ENCODE measurements around the gene DAGLA.

Gene DAGLA

GRCh38 chr11:61787928-61788491 is 107.8 kb downstream of the DAGLA start:
- no peaks in the 10 kb centered on the region for H3K4me1 ChIP-seq (ENCODE audit: insufficient read depth, low read length)
- H3K9ac ChIP-seq (ENCODE audit: low read depth, low read length) = no peak overlapping the region
- peaks cover 14% of the 10 kb centered on the region for H3K36me3 ChIP-seq (ENCODE audit: insufficient read depth, low read length)

GRCh38 chr11:61791737-61792309 is 111.6 kb downstream of the DAGLA start:
- Histone ChIP-seq H3K9ac (ENCODE audit: low read depth, low read length) (peak overlapping the region; percentile 83), H3K4me1 (ENCODE audit: insufficient read depth, low read length) (no peaks in the 10 kb centered on the region), H3K36me3 (ENCODE audit: insufficient read depth, low read length) (peaks cover 10% of the 10 kb centered on the region), H3K9me3 (ENCODE audit: control insufficient read depth, insufficient read depth, low read length) (no peaks in the 10 kb centered on the region)

More at GRCh38 chr11:61787928-61788491, 107.8 kb downstream of the DAGLA start:
- H3K9me3 ChIP-seq (ENCODE audit: control insufficient read depth, insufficient read depth, low read length) = no peaks in the 10 kb centered on the region

- peaks cover 10% of the 10 kb centered on the region for H3K36me3 ChIP-seq (ENCODE audit: insufficient read depth, low read length)
- 0 out of 2 replicates have a peak, but pooled peaks cover 2% of the 10 kb centered on the region for H3K4me1 ChIP-seq (ENCODE audit: insufficient read depth, low read length)
- no peaks in the 10 kb centered on the region for H3K9me3 ChIP-seq (ENCODE audit: control insufficient read depth, insufficient read depth, low read length)
Measured at GRCh38 chr11:61792310-61793082, 112.3 kb downstream of the DAGLA start, which contains the start of the genes FEN1 and TMEM258. TSS of gene FEN1 (plus strand) at chr11:61792911. CDS start at chr11:61795362, 2,451 bp downstream. TSS of gene TMEM258 (minus strand) at chr11:61792599. CDS start at chr11:61792558, 41 bp downstream.

GRCh38 chr11:61793083-61793828 is 113.1 kb downstream of the DAGLA start:
- H3K9me3 ChIP-seq (ENCODE audit: control insufficient read depth, insufficient read depth, low read length) = no peaks in the 10 kb centered on the region
- H3K9ac ChIP-seq (ENCODE audit: low read depth, low read length) = peak overlapping the region; percentile 83
- 0 out of 2 replicates have a peak, but pooled peaks cover 4% of the 10 kb centered on the region for H3K4me1 ChIP-seq (ENCODE audit: insufficient read depth, low read length)
- H3K36me3 ChIP-seq (ENCODE audit: insufficient read depth, low read length) = peaks cover 10% of the 10 kb centered on the region

More at GRCh38 chr11:61792310-61793082, 112.3 kb downstream of the DAGLA start, which contains the start of the genes FEN1 and TMEM258:
- peak within 1 kb of the TSS; percentile 83 for H3K9ac ChIP-seq (ENCODE audit: low read depth, low read length)

- Histone ChIP-seq H3K4me1 (ENCODE audit: insufficient read depth, low read length) (0 out of 2 replicates have a peak, but pooled peaks cover 4% of the 10 kb centered on the region), H3K36me3 (ENCODE audit: insufficient read depth, low read length) (peaks cover 10% of the 10 kb centered on the region), H3K9ac (ENCODE audit: low read depth, low read length) (peak overlapping the region; percentile 83; the same call in 1 of the 2 replicates)
Measured at GRCh38 chr11:61793829-61794204, 113.6 kb downstream of the DAGLA start.

GRCh38 chr11:61794579-61794978 is 114.4 kb downstream of the DAGLA start:
- no peaks in the 10 kb centered on the region for H3K9me3 ChIP-seq (ENCODE audit: control insufficient read depth, insufficient read depth, low read length)
- no peak overlapping the region for H3K9ac ChIP-seq (ENCODE audit: low read depth, low read length)
- H3K36me3 ChIP-seq (ENCODE audit: insufficient read depth, low read length) = peaks cover 15% of the 10 kb centered on the region
- H3K4me1 ChIP-seq (ENCODE audit: insufficient read depth, low read length) = 0 out of 2 replicates have a peak, but pooled peaks cover 4% of the 10 kb centered on the region

More at GRCh38 chr11:61793829-61794204, 113.6 kb downstream of the DAGLA start:
- H3K9me3 ChIP-seq (ENCODE audit: control insufficient read depth, insufficient read depth, low read length) = no peaks in the 10 kb centered on the region

GRCh38 chr11:61795459-61795858 is 115.3 kb downstream of the DAGLA start:
- no peaks in the 10 kb centered on the region for H3K9me3 ChIP-seq (ENCODE audit: control insufficient read depth, insufficient read depth, low read length)
- peaks cover 13% of the 10 kb centered on the region; the same call in 1 of the 2 replicates for H3K36me3 ChIP-seq (ENCODE audit: insufficient read depth, low read length)
- no peak overlapping the region for H3K9ac ChIP-seq (ENCODE audit: low read depth, low read length)
- 0 out of 2 replicates have a peak, but pooled peaks cover 4% of the 10 kb centered on the region for H3K4me1 ChIP-seq (ENCODE audit: insufficient read depth, low read length)

- Histone ChIP-seq H3K36me3 (ENCODE audit: insufficient read depth, low read length) (peaks cover 14% of the 10 kb centered on the region; the same call in 1 of the 2 replicates), H3K9ac (ENCODE audit: low read depth, low read length) (no peak overlapping the region), H3K9me3 (ENCODE audit: control insufficient read depth, insufficient read depth, low read length) (no peaks in the 10 kb centered on the region), H3K4me1 (ENCODE audit: insufficient read depth, low read length) (0 out of 2 replicates have a peak, but pooled peaks cover 4% of the 10 kb centered on the region)
Measured at GRCh38 chr11:61795876-61796526, 115.8 kb downstream of the DAGLA start.
